HG03565 (cell line): ENCODE results near the gene LHX4.

Experiments
- ATAC-seq: cut with Tn5 transposase; IDR thresholded peaks from one replicate; pipeline ENCODE4 v1.9.1; 2021; ENCODE audit warnings: mild to moderate bottlenecking, moderate library complexity; ENCODE audit not compliant: unreplicated experiment

The LHX4 gene

GRCh38 chr1:180256341-180257027 lies 26.4 kb downstream of the LHX4 start:
- ATAC-seq: no peak

- no peak for ATAC-seq
These were observed 26.9 kb downstream of the LHX4 start for GRCh38 chr1:180257028-180257386.

GRCh38 chr1:180257486-180257885 lies 27.4 kb downstream of the LHX4 start:
- ATAC-seq: no peak

GRCh38 chr1:180258290-180258689 lies 28.2 kb downstream of the LHX4 start:
- ATAC-seq: no peak

- ATAC-seq: no peak
These were observed 28.9 kb downstream of the LHX4 start for GRCh38 chr1:180258935-180259334.

- no peak for ATAC-seq
These were observed 29.6 kb downstream of the LHX4 start for GRCh38 chr1:180259431-180260338.

GRCh38 chr1:180260541-180260940 lies 30.5 kb downstream of the LHX4 start:
- no peak for ATAC-seq

- no peak for ATAC-seq
These were observed 31.0 kb downstream of the LHX4 start for GRCh38 chr1:180261030-180261429.

- ATAC-seq: no peak
These were observed 31.6 kb downstream of the LHX4 start for GRCh38 chr1:180261524-180262155.

- ATAC-seq: no peak
These were observed 32.8 kb downstream of the LHX4 start for GRCh38 chr1:180262628-180263488.

GRCh38 chr1:180264595-180264994 lies 34.5 kb downstream of the LHX4 start:
- ATAC-seq: no peak

- ATAC-seq: no peak
These were observed 35.1 kb downstream of the LHX4 start for GRCh38 chr1:180265201-180265600.

- no peak for ATAC-seq
These were observed 35.8 kb downstream of the LHX4 start for GRCh38 chr1:180265871-180266270.

GRCh38 chr1:180266275-180267210 lies 36.5 kb downstream of the LHX4 start:
- no peak for ATAC-seq

- ATAC-seq: no peak
These were observed 37.1 kb downstream of the LHX4 start for GRCh38 chr1:180267211-180267561.

- no peak for ATAC-seq
These were observed 37.9 kb downstream of the LHX4 start for GRCh38 chr1:180267761-180268555.

GRCh38 chr1:180268556-180269075 lies 38.6 kb downstream of the LHX4 start:
- ATAC-seq: no peak

GRCh38 chr1:180269645-180270529 lies 39.8 kb downstream of the LHX4 start:
- ATAC-seq: no peak
